Smooth muscle cell (in vitro differentiated cells): ENCODE measurements around the gene PTPRC. TPM values are rescaled to one million over a fixed set of nuclear protein-coding genes. Genes with fewer than 3 reads are reported as not detected.

Experiments
- DNase-seq: peaks from one replicate; lab custom pipeline; 2025; ENCODE audit not compliant: unreplicated experiment; lab: John Stamatoyannopoulos, UW
- H2AFZ ChIP-seq: fragments of 200-600 bp; sonication (generic); 2 replicates; pipeline ENCODE4 v1.6.0; 2016; ENCODE audit warnings: antibody characterized with exemption, low read depth, mild to moderate bottlenecking
- H3F3A ChIP-seq: fragments of 200-600 bp; sonication (generic); 2 replicates; pipeline ENCODE4 v1.6.0; 2017; ENCODE audit warnings: antibody characterized with exemption, low read depth
- H3K27ac ChIP-seq: fragments of 200-600 bp; sonication (generic); 2 replicates; pipeline ENCODE4 v1.5.1; 2016; ENCODE audit warnings: low read depth, mild to moderate bottlenecking
- H3K27me3 ChIP-seq: fragments of 200-600 bp; sonication (generic); 2 replicates; pipeline ENCODE4 v1.6.1; 2016; ENCODE audit warnings: low read depth, mild to moderate bottlenecking
- H3K36me3 ChIP-seq: fragments of 200-600 bp; sonication (generic); 2 replicates; pipeline ENCODE4 v1.5.1; 2016; ENCODE audit warnings: low read depth
- H3K4me1 ChIP-seq: fragments of 200-600 bp; sonication (generic); 2 replicates; pipeline ENCODE4 v1.5.1; 2016; ENCODE audit warnings: low read depth
- H3K4me2 ChIP-seq: fragments of 200-600 bp; sonication (generic); 2 replicates; pipeline ENCODE4 v1.6.0; 2016; ENCODE audit warnings: mild to moderate bottlenecking
- H3K4me3 ChIP-seq: fragments of 200-600 bp; sonication (generic); 2 replicates; pipeline ENCODE4 v1.5.1; 2016; ENCODE audit warnings: mild to moderate bottlenecking
- H3K79me2 ChIP-seq: fragments of 200-600 bp; sonication (generic); 2 replicates; pipeline ENCODE4 v1.6.0; 2016; ENCODE audit warnings: low read depth, mild to moderate bottlenecking
- H3K9ac ChIP-seq: fragments of 200-600 bp; sonication (generic); 2 replicates; pipeline ENCODE4 v1.6.0; 2016; ENCODE audit warnings: low read depth
- H3K9me3 ChIP-seq: fragments of 200-600 bp; sonication (generic); replicated peaks from 2 replicates; pipeline ENCODE4 v1.5.1; 2016; ENCODE audit warnings: low read depth
- H4K20me1 ChIP-seq: fragments of 200-600 bp; sonication (generic); 2 replicates; pipeline ENCODE4 v1.6.0; 2016; ENCODE audit warnings: low read depth
- CTCF ChIP-seq: fragments of 200-600 bp; sonication (generic); IDR thresholded peaks from 2 replicates; pipeline ENCODE4 v1.5.1; 2017; ENCODE audit warnings: borderline replicate concordance, mild to moderate bottlenecking, antibody characterized with exemption; ENCODE audit not compliant: insufficient read depth, poor library complexity, severe bottlenecking
- whole genome bisulfite sequencing: methylation state at CpG from one replicate; pipeline ENCODE4 v1.1.7; 2016; ENCODE audit warnings: low lambda C conversion rate; 5-methylcytosine and 5-hydroxymethylcytosine counted together
- polyA plus RNA-seq: library from polyadenylated mRNA; unstranded; fragments of >200 nt; fragmentation: Nextera tagmentation; extraction: Ambion mirVana; gene quantifications from 2 replicates; pipeline ENCODE4 v1.2.1, GENCODE V29; 2016
- total RNA-seq: library from RNA; depleted of rRNA; stranded (reverse); fragments of >200 nt; gene quantifications from 2 replicates; pipeline ENCODE4 v1.2.3, GENCODE V29; 2014

The PTPRC gene
- total and polyA plus RNA-seq, 2 experiments from 2014 or later = 0.04 TPM; not detected in 1

- no peak for TF ChIP-seq CTCF
- Histone ChIP-seq H3K4me3 (no peak overlapping the region), H3F3A (no peaks in the 10 kb centered on the region), H4K20me1 (no peaks in the 10 kb centered on the region), H3K9me3 (no peaks in the 10 kb centered on the region), H3K27ac (peak overlapping the region; percentile 96), H2AFZ (no peak overlapping the region), H3K27me3 (no peaks in the 10 kb centered on the region), H3K9ac (peak overlapping the region; percentile 52), H3K4me2 (peak overlapping the region; percentile 69), H3K36me3 (no peaks in the 10 kb centered on the region), H3K4me1 (peaks cover 11% of the 10 kb centered on the region), H3K79me2 (no peaks in the 10 kb centered on the region)
- WGBS = 28% methylated on average over 5 of the region's 5 CpGs
- DNase-seq = no peak
Measured at GRCh38 chr1:198669023-198669698, 30.3 kb downstream of the PTPRC start.

- peak overlapping the region; percentile 60 for H3K4me2 ChIP-seq
Measured at GRCh38 chr1:198669771-198670170, 30.9 kb downstream of the PTPRC start.

DNA sequence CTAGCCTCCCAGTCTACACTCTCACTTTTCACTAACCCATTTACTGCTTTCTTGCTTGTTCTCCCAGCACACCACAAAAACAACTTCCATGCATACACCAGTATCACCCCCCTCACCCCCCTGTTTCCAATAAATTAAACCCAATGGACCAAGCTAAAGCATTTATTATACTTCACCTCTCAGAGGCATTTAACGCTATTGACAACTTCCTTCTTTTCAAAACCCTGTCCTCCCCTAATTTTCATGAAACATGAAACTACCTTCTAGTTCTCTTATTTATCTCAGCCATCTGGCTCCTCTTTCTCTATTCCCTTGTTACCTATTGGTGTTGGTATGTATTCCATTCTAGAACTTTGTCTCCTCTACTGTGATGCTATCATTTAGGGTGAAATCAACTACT is 32.3 kb downstream of the PTPRC start:
- H3K79me2 ChIP-seq = no peaks in the 10 kb centered on the region
- DNase-seq = no peak
- no peaks in the 10 kb centered on the region for H3K27me3 ChIP-seq
- no peaks in the 10 kb centered on the region for H3F3A ChIP-seq
- H3K4me2 ChIP-seq = no peak overlapping the region
- H3K4me1 ChIP-seq = peaks cover 11% of the 10 kb centered on the region
- no peak for TF ChIP-seq CTCF
- no peak overlapping the region for H2AFZ ChIP-seq
- H3K27ac ChIP-seq = peak overlapping the region; percentile 68
- peak overlapping the region; percentile 2 for H3K9ac ChIP-seq
- no peaks in the 10 kb centered on the region for H3K36me3 ChIP-seq
- H3K4me3 ChIP-seq = no peak overlapping the region
- WGBS = 76% methylated on average over 1 of the region's 1 CpG
- H4K20me1 ChIP-seq = no peaks in the 10 kb centered on the region
- H3K9me3 ChIP-seq = no peaks in the 10 kb centered on the region

More at GRCh38 chr1:198669771-198670170, 30.9 kb downstream of the PTPRC start:
- peak overlapping the region; percentile 52 for H3K9ac ChIP-seq
- no peaks in the 10 kb centered on the region for H3K9me3 ChIP-seq
- 96% methylated on average over 2 of the region's 2 CpGs for WGBS
- TF ChIP-seq CTCF = no peak
- H3K27me3 ChIP-seq = no peaks in the 10 kb centered on the region
- peaks cover 11% of the 10 kb centered on the region for H3K4me1 ChIP-seq
- H3K79me2 ChIP-seq = no peaks in the 10 kb centered on the region
- H4K20me1 ChIP-seq = no peaks in the 10 kb centered on the region
- no peaks in the 10 kb centered on the region for H3F3A ChIP-seq
- H3K36me3 ChIP-seq = no peaks in the 10 kb centered on the region
- H3K27ac ChIP-seq = peak overlapping the region; percentile 96
- DNase-seq = no peak
- no peak overlapping the region for H2AFZ ChIP-seq
- no peak overlapping the region for H3K4me3 ChIP-seq

DNA sequence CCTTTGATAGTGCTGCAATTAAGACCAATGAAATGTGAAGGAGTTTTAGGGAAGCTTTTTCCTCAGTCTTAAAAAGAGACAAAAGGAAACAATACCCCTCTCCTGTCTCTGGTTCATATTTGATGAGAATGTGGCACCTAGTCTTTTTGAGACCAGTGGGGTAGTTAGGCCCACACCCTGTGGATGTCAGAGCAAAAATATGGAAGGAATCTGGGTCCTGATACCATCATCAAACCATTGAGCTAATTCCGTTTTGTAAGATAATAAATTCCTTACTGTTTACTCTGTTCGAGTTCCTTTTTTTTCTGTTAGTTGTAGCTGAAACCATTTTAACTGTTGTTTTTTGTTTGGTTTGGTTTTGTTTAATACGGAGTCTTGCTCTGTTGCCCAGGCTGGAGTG is 33.3 kb downstream of the PTPRC start:
- Histone ChIP-seq H3K4me2 (peak overlapping the region; percentile 47), H3K4me1 (peaks cover 11% of the 10 kb centered on the region), H3K9ac (peak overlapping the region; percentile 2), H3F3A (no peaks in the 10 kb centered on the region), H3K36me3 (no peaks in the 10 kb centered on the region), H2AFZ (no peak overlapping the region), H3K79me2 (no peaks in the 10 kb centered on the region), H3K9me3 (no peaks in the 10 kb centered on the region), H3K27me3 (no peaks in the 10 kb centered on the region), H3K4me3 (no peak overlapping the region), H3K27ac (peak overlapping the region; percentile 68), H4K20me1 (no peaks in the 10 kb centered on the region)
- WGBS = 27% methylated on average over 3 of the region's 3 CpGs
- DNase-seq = no peak
- no peak for TF ChIP-seq CTCF
